Measurements from ENCODE around the gene THADA.

THADA gene

GRCh38 chr2:43490252-43490786, 105.5 kb downstream of the THADA start:
- DNase-seq = no peak

GRCh38 chr2:43488737-43489136, 107.1 kb downstream of the THADA start:
- no peak for DNase-seq

GRCh38 chr2:43486603-43487002, 109.2 kb downstream of the THADA start:
- no peak for DNase-seq

- DNase-seq = no peak
These were observed 111.4 kb downstream of the THADA start for GRCh38 chr2:43484323-43484930.

- no peak for DNase-seq
These were observed 112.9 kb downstream of the THADA start for GRCh38 chr2:43482961-43483360.

GRCh38 chr2:43481927-43482542, 113.8 kb downstream of the THADA start:
- DNase-seq = no peak

GRCh38 chr2:43480874-43481273, 115.0 kb downstream of the THADA start:
- DNase-seq = no peak

GRCh38 chr2:43478412-43479086, 117.3 kb downstream of the THADA start:
- DNase-seq = no peak

- no peak for DNase-seq
These were observed 119.9 kb downstream of the THADA start for GRCh38 chr2:43475922-43476321.

GRCh38 chr2:43475137-43475846, 120.5 kb downstream of the THADA start:
- DNase-seq = no peak

GRCh38 chr2:43474273-43474672, 121.6 kb downstream of the THADA start:
- no peak for DNase-seq

- DNase-seq = no peak
These were observed 122.1 kb downstream of the THADA start for GRCh38 chr2:43473767-43474166.

GRCh38 chr2:43472527-43473194, 123.2 kb downstream of the THADA start:
- DNase-seq = no peak

- DNase-seq = no peak
These were observed 126.1 kb downstream of the THADA start for GRCh38 chr2:43469713-43470112.

GRCh38 chr2:43469094-43469493, 126.7 kb downstream of the THADA start:
- DNase-seq = no peak

GRCh38 chr2:43467891-43468290, 127.9 kb downstream of the THADA start:
- DNase-seq = no peak

- DNase-seq = no peak
These were observed 130.6 kb downstream of the THADA start for GRCh38 chr2:43465234-43465633.

- no peak for DNase-seq
These were observed 131.2 kb downstream of the THADA start for GRCh38 chr2:43464590-43464989.

- DNase-seq = no peak
These were observed 132.8 kb downstream of the THADA start for GRCh38 chr2:43462866-43463641.

- DNase-seq = no peak
These were observed 134.3 kb downstream of the THADA start for GRCh38 chr2:43461453-43462073.

GRCh38 chr2:43460611-43461365, 135.1 kb downstream of the THADA start:
- no peak for DNase-seq

Measured in stimulated activated CD8-positive, alpha-beta memory T cell treated with anti-CD3 and anti-CD28 coated beads, Interleukin-4, amount 100 ng/mL, for 48 hours (primary cell).